WTC11 (cell line): Measurements from ENCODE around the gene DOCK8. TPM values are rescaled to one million over a fixed set of nuclear protein-coding genes. Genes with fewer than 3 reads are reported as not detected.

ENCODE experiments used
- ATAC-seq: fragments of 200-7000 bp; cut with Tn5 transposase; 2 replicates; pipeline ENCODE4 v1.10.0; 2021; ENCODE audit warnings: mild to moderate bottlenecking, moderate library complexity
- CTCF ChIA-PET: fragments of 300-600 bp; sonication (Branson Sonifier 250); formaldehyde crosslinking; loops from one replicate; lab custom pipeline; 2021; ENCODE audit warnings: antibody characterized with exemption; lab: Charles Lee
- POLR2A ChIA-PET: fragments of 350-600 bp; sonication (Branson Sonifier 250); formaldehyde crosslinking; loops from one replicate; lab custom pipeline; 2021; ENCODE audit warnings: antibody characterized with exemption; lab: Charles Lee
- DNase-seq: peaks from one replicate; pipeline ENCODE4 v3.0.0; 2021; ENCODE audit warnings: low spot score
- H3K27ac Mint-ChIP-seq: 2 replicates; pipeline ENCODE4 v1.8.0; 2021; ENCODE audit warnings: mixed read lengths
- H3K27me3 Mint-ChIP-seq: 2 replicates; pipeline ENCODE4 v1.8.0; 2021; ENCODE audit warnings: low read depth, mild to moderate bottlenecking, moderate library complexity, mixed read lengths
- H3K36me3 Mint-ChIP-seq: 2 replicates; pipeline ENCODE4 v1.8.0; 2021; ENCODE audit warnings: mixed read lengths
- H3K4me1 Mint-ChIP-seq: 2 replicates; pipeline ENCODE4 v1.8.0; 2022; ENCODE audit warnings: mixed read lengths
- H3K4me3 Mint-ChIP-seq: 2 replicates; pipeline ENCODE4 v1.8.0; 2021; ENCODE audit warnings: mild to moderate bottlenecking, moderate library complexity, mixed read lengths
- H3K9me3 Mint-ChIP-seq: 2 replicates; pipeline ENCODE4 v1.8.0; 2021; ENCODE audit warnings: mixed read lengths
- ATF2 ChIP-seq: sonication (generic); formaldehyde crosslinking; IDR thresholded peaks from 2 replicates; pipeline ENCODE4 v1.8.1; 2022; ENCODE audit warnings: low read depth, missing genetic modification reagents, borderline replicate concordance
- CDX4 ChIP-seq: fragments of 250-450 bp; sonication (Bioruptor Pico); IDR thresholded peaks from 2 replicates; pipeline ENCODE4 v1.9.0; 2021; ENCODE audit warnings: moderate library complexity, mild to moderate bottlenecking, inconsistent platforms, borderline replicate concordance
- E2F1 ChIP-seq: sonication (generic); formaldehyde crosslinking; IDR thresholded peaks from 2 replicates; pipeline ENCODE4 v1.8.0; 2022; ENCODE audit warnings: mild to moderate bottlenecking, missing genetic modification reagents
- E2F4 ChIP-seq: sonication (generic); formaldehyde crosslinking; IDR thresholded peaks from 2 replicates; pipeline ENCODE4 v1.8.1; 2022; ENCODE audit warnings: low read depth, mild to moderate bottlenecking, moderate library complexity, missing genetic modification reagents, borderline replicate concordance
- ERG ChIP-seq: fragments of 250-450 bp; sonication (Bioruptor Pico); IDR thresholded peaks from 2 replicates; pipeline ENCODE4 v1.8.0; 2021; ENCODE audit warnings: mild to moderate bottlenecking
- FOXJ3 ChIP-seq: sonication (generic); formaldehyde crosslinking; IDR thresholded peaks from 2 replicates; pipeline ENCODE4 v1.9.0; 2021; ENCODE audit warnings: missing genetic modification reagents, mild to moderate bottlenecking, borderline replicate concordance
- FOXP4 ChIP-seq: sonication (generic); formaldehyde crosslinking; IDR thresholded peaks from 2 replicates; pipeline ENCODE4 v1.8.0; 2022; ENCODE audit warnings: mild to moderate bottlenecking, missing genetic modification reagents
- IRF2 ChIP-seq: sonication (generic); formaldehyde crosslinking; IDR thresholded peaks from 2 replicates; pipeline ENCODE4 v1.8.0; 2022; ENCODE audit warnings: low read depth, missing genetic modification reagents, borderline replicate concordance
- MAX ChIP-seq: sonication (generic); formaldehyde crosslinking; IDR thresholded peaks from 2 replicates; pipeline ENCODE4 v1.8.0; 2022; ENCODE audit warnings: mild to moderate bottlenecking, missing genetic modification reagents
- NFYB ChIP-seq: sonication (generic); formaldehyde crosslinking; conservative IDR thresholded peaks from 2 replicates; pipeline ENCODE4 v1.8.0; 2022; ENCODE audit warnings: low read depth, missing genetic modification reagents
- NR2C2 ChIP-seq: sonication (generic); formaldehyde crosslinking; IDR thresholded peaks from 2 replicates; pipeline ENCODE4 v1.8.0; 2022; ENCODE audit warnings: mild to moderate bottlenecking, missing genetic modification reagents
- OVOL2 ChIP-seq: fragments of 250-450 bp; sonication (Bioruptor Pico); IDR thresholded peaks from 2 replicates; pipeline ENCODE4 v1.9.0; 2021; ENCODE audit warnings: mild to moderate bottlenecking, borderline replicate concordance
- PRDM15 ChIP-seq: sonication (generic); formaldehyde crosslinking; IDR thresholded peaks from 2 replicates; pipeline ENCODE4 v1.8.0; 2022; ENCODE audit warnings: missing genetic modification reagents
- PRRX2 ChIP-seq: fragments of 250-450 bp; sonication (Bioruptor Pico); IDR thresholded peaks from 2 replicates; pipeline ENCODE4 v1.8.0; 2021; ENCODE audit warnings: mild to moderate bottlenecking
- SMAD3 ChIP-seq: sonication (generic); formaldehyde crosslinking; IDR thresholded peaks from 2 replicates; pipeline ENCODE4 v1.8.0; 2022; ENCODE audit warnings: missing genetic modification reagents, mild to moderate bottlenecking, borderline replicate concordance
- TCF7 ChIP-seq: sonication (generic); formaldehyde crosslinking; IDR thresholded peaks from 2 replicates; pipeline ENCODE4 v1.8.0; 2022; ENCODE audit warnings: mild to moderate bottlenecking, low read depth, missing genetic modification reagents, moderate library complexity
- ZNF232 ChIP-seq: sonication (generic); formaldehyde crosslinking; IDR thresholded peaks from 2 replicates; pipeline ENCODE4 v1.8.0; 2022; ENCODE audit warnings: mild to moderate bottlenecking, missing genetic modification reagents
- total RNA-seq: library from RNA; stranded (reverse); gene quantifications from 3 replicates; pipeline ENCODE4 v1.2.3, GENCODE V29; 2021

Gene DOCK8
- total RNA-seq, 1 experiment from 2014 or later = 3.2 TPM

- TF ChIP-seq ATF2 (no peak), ZNF232 (CRISPR knock-in tag) (no peak)
Measured at GRCh38 chr9:316382-316965, 101.8 kb downstream of the DOCK8 start (continued).

- no peak for DNase-seq
- TF ChIP-seq SMAD3 (CRISPR knock-in tag) (no peak), NFYB (CRISPR knock-in tag) (no peak), IRF2 (CRISPR knock-in tag) (no peak), TCF7 (CRISPR knock-in tag) (no peak), CDX4 (CRISPR knock-in tag) (no peak), NR2C2 (CRISPR knock-in tag) (no peak), ZNF232 (CRISPR knock-in tag) (no peak), FOXJ3 (no peak), OVOL2 (CRISPR knock-in tag) (no peak)
- TF ChIP-seq, all 79 proteins: peak for 0
- H3K4me3 Mint-ChIP-seq = no peak overlapping the region
- H3K9me3 Mint-ChIP-seq = no peaks in the 10 kb centered on the region
- H3K27ac Mint-ChIP-seq = no peak overlapping the region
- ATAC-seq = no peak
- CTCF ChIA-PET = no interaction called here
- H3K36me3 Mint-ChIP-seq = no peaks in the 10 kb centered on the region
- no peaks in the 10 kb centered on the region for H3K27me3 Mint-ChIP-seq
- POLR2A ChIA-PET = no interaction called here
- H3K4me1 Mint-ChIP-seq = peaks cover 20% of the 10 kb centered on the region
Measured at GRCh38 chr9:318646-319045, 104.0 kb downstream of the DOCK8 start.

GRCh38 chr9:324971-325370, 110.3 kb downstream of the DOCK8 start:
- TF ChIP-seq E2F4 (CRISPR knock-in tag) = no peak
- POLR2A ChIA-PET = no interaction called here
- H3K9me3 Mint-ChIP-seq = no peaks in the 10 kb centered on the region
- no peaks in the 10 kb centered on the region for H3K36me3 Mint-ChIP-seq
- CTCF ChIA-PET = no interaction called here
- H3K27me3 Mint-ChIP-seq = no peaks in the 10 kb centered on the region
- DNase-seq (no peak), ATAC-seq (no peak)
- no peak overlapping the region for H3K4me3 Mint-ChIP-seq
- no peak overlapping the region for H3K27ac Mint-ChIP-seq
- H3K4me1 Mint-ChIP-seq = peaks cover 16% of the 10 kb centered on the region

GRCh38 chr9:326667-327066, 112.0 kb downstream of the DOCK8 start:
- Mint-ChIP-seq H3K4me3 (peak overlapping the region; percentile 44), H3K27ac (peak overlapping the region; percentile 48; the same call in 1 of the 2 replicates), H3K4me1 (peaks cover 30% of the 10 kb centered on the region), H3K36me3 (no peaks in the 10 kb centered on the region), H3K9me3 (no peaks in the 10 kb centered on the region), H3K27me3 (peaks cover 3% of the 10 kb centered on the region; the same call in 1 of the 2 replicates)
- DNase-seq = no peak
- peak; percentile 88 for ATAC-seq
- ChIA-PET CTCF (no interaction called here), POLR2A (no interaction called here)
- TF ChIP-seq PRRX2 (CRISPR knock-in tag) = no peak
- TF ChIP-seq PRDM15 (CRISPR knock-in tag) = no peak
- no peak for TF ChIP-seq ERG (CRISPR knock-in tag)
- no peak for TF ChIP-seq MAX (CRISPR knock-in tag)
- TF ChIP-seq FOXP4 (CRISPR knock-in tag) = no peak
- TF ChIP-seq E2F1 (CRISPR knock-in tag) = no peak
